K562 (cell line): ENCODE data around the gene AHCYL1. TPM values are rescaled to one million over a fixed set of nuclear protein-coding genes. Genes with fewer than 3 reads are reported as not detected.
A peak's percentile ranks its signal among the peaks of the same experiment; 100 is the strongest.

Source experiments
- ARID4B ChIP-seq: sonication (generic); formaldehyde crosslinking; IDR thresholded peaks from 2 replicates; pipeline ENCODE4 v1.8.0; 2022; ENCODE audit warnings: mild to moderate bottlenecking, missing genetic modification reagents
- BCOR ChIP-seq: fragments of 450-650 bp; IDR thresholded peaks from 2 replicates; pipeline ENCODE4 v1.6.1; 2016
- CBFA2T2 ChIP-seq: fragments of 450-650 bp; conservative IDR thresholded peaks from 2 replicates; pipeline ENCODE4 v1.6.1; 2017; ENCODE audit warnings: mild to moderate bottlenecking
- CBFA2T3 ChIP-seq: fragments of 450-650 bp; IDR thresholded peaks from 2 replicates; pipeline ENCODE4 v1.6.1; 2017
- DIDO1 ChIP-seq: fragments of 450-650 bp; IDR thresholded peaks from 2 replicates; pipeline ENCODE4 v1.6.1; 2016; ENCODE audit warnings: low read depth, missing biosample characterization, missing genetic modification characterization
- HBP1 ChIP-seq: fragments of 450-650 bp; formaldehyde crosslinking; IDR thresholded peaks from 2 replicates; pipeline ENCODE4 v1.4.0; 2022; ENCODE audit warnings: missing genetic modification characterization
- LEF1 ChIP-seq: fragments of 450-650 bp; IDR thresholded peaks from 2 replicates; pipeline ENCODE4 v1.6.1; 2016; ENCODE audit warnings: mild to moderate bottlenecking
- MCM3 ChIP-seq: fragments of 450-650 bp; IDR thresholded peaks from 2 replicates; pipeline ENCODE4 v1.6.1; 2016
- PTBP1 ChIP-seq: fragments of 200-400 bp; formaldehyde crosslinking; IDR thresholded peaks from 2 replicates; pipeline ENCODE4 v1.6.1; 2017; ENCODE audit warnings: low read depth, low read length
- ZMIZ1 ChIP-seq, 2 experiments: fragments of 150-350 bp in 1 of 2; IDR thresholded peaks; 2 replicates each; pipeline ENCODE4 v1.6.1; 2012 to 2016; ENCODE audit warnings: low read depth in 2 of 2, low read length in 2 of 2, mild to moderate bottlenecking in 1 of 2, moderate library complexity in 1 of 2
- ZNF133 ChIP-seq: fragments of 250-450 bp; sonication (Bioruptor Pico); IDR thresholded peaks from 2 replicates; pipeline ENCODE4 v1.4.0; 2020; ENCODE audit warnings: mild to moderate bottlenecking
- ZNF224 ChIP-seq: sonication (generic); formaldehyde crosslinking; IDR thresholded peaks from 2 replicates; pipeline ENCODE4 v1.8.0; 2022; ENCODE audit warnings: mild to moderate bottlenecking, missing genetic modification reagents
- ZNF324 ChIP-seq: fragments of 250-450 bp; sonication (Bioruptor Pico); IDR thresholded peaks from 2 replicates; pipeline ENCODE4 v1.4.0; 2020; ENCODE audit warnings: mild to moderate bottlenecking
- ZNF766 ChIP-seq: fragments of 200-800 bp; sonication (Bioruptor generic); conservative IDR thresholded peaks from 2 replicates; pipeline ENCODE4 v1.6.1; 2016; ENCODE audit warnings: missing genetic modification characterization, missing compliant biosample characterization
- polyA plus RNA-seq, 8 experiments: library from polyadenylated mRNA; depleted of rRNA in 4 of 8; stranded (reverse) in 5 of 8; unstranded in 3 of 8; fragments of >200 nt; fragmentation: Nextera tagmentation in 2 of 8; fragmentation: Illumina TruSeq in 1 of 8; extraction: Ambion mirVana in 2 of 8; extraction: Trizol in 1 of 8; gene quantifications; 2 replicates each; pipeline versions ENCODE4 v1.2.1 to v1.2.3, GENCODE V29; 2011 to 2014; ENCODE audit warnings: inconsistent platforms in 1 of 8, missing spikeins in 1 of 8
- total RNA-seq, 7 experiments: library from RNA; depleted of rRNA in 6 of 7; stranded (reverse); fragments of >200 nt in 6 of 7; fragmentation: Illumina TruSeq in 2 of 7; extraction: Trizol in 2 of 7; gene quantifications; 2 replicates each; pipeline versions ENCODE4 v1.2.1 to v1.2.3, GENCODE V29; 2011 to 2021; ENCODE audit warnings: low replicate concordance in 1 of 7
- TF ChIP-seq, protein P1 (sequence below): fragments of 450-650 bp; formaldehyde crosslinking; IDR thresholded peaks from 2 replicates; pipeline ENCODE4 v1.4.0; 2020; ENCODE audit warnings: mild to moderate bottlenecking
- TF ChIP-seq, protein P2 (sequence below): sonication (generic); formaldehyde crosslinking; IDR thresholded peaks from 2 replicates; pipeline ENCODE4 v1.8.1; 2022; ENCODE audit warnings: missing genetic modification reagents

The AHCYL1 gene
- total and polyA plus RNA-seq, 9 of the 15 experiments (the other 6 are each of a cell fraction or from before 2014, with no cell fraction given): 27.3 to 118 (median 44.5) TPM

- no peak for TF ChIP-seq ZMIZ1 (IDR thresholded peaks at IDR 0.05; ENCODE audit: low read depth in 2 of 2, low read length in 2 of 2)
- TF ChIP-seq, protein P1, sequence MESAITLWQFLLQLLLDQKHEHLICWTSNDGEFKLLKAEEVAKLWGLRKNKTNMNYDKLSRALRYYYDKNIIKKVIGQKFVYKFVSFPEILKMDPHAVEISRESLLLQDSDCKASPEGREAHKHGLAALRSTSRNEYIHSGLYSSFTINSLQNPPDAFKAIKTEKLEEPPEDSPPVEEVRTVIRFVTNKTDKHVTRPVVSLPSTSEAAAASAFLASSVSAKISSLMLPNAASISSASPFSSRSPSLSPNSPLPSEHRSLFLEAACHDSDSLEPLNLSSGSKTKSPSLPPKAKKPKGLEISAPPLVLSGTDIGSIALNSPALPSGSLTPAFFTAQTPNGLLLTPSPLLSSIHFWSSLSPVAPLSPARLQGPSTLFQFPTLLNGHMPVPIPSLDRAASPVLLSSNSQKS (CRISPR knock-in tag): no peak
- TF ChIP-seq LEF1: 0 out of 2 replicates have a peak, but pooled peaks have one; percentile 16
- TF ChIP-seq BCOR: no peak
- TF ChIP-seq ZNF133 (CRISPR knock-in tag): no peak
- TF ChIP-seq, protein P2, sequence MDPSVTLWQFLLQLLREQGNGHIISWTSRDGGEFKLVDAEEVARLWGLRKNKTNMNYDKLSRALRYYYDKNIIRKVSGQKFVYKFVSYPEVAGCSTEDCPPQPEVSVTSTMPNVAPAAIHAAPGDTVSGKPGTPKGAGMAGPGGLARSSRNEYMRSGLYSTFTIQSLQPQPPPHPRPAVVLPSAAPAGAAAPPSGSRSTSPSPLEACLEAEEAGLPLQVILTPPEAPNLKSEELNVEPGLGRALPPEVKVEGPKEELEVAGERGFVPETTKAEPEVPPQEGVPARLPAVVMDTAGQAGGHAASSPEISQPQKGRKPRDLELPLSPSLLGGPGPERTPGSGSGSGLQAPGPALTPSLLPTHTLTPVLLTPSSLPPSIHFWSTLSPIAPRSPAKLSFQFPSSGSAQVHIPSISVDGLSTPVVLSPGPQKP (CRISPR knock-in tag): no peak
- no peak for TF ChIP-seq ZNF766 (CRISPR knock-in tag)
- no peak for TF ChIP-seq HBP1 (CRISPR knock-in tag)
- no peak for TF ChIP-seq MCM3
- TF ChIP-seq ARID4B (CRISPR knock-in tag): no peak
- peak; percentile 65 for TF ChIP-seq CBFA2T3
- no peak for TF ChIP-seq ZNF324 (CRISPR knock-in tag)
- TF ChIP-seq CBFA2T2: peak; percentile 40
- TF ChIP-seq DIDO1 (tag): no peak
- TF ChIP-seq PTBP1: no peak
- TF ChIP-seq ZNF224 (CRISPR knock-in tag): no peak
These were observed 74.7 kb downstream of the AHCYL1 start (continued) for GRCh38 chr1:110059133-110059863.
